Activated effector memory CD4-positive, alpha-beta T cell treated with anti-CD3 and anti-CD28 coated beads, Interleukin-2, amount 50 U/mL, for 16 hours (primary cell): Measurements from ENCODE around the gene DPP6.

Experiments used
- DNase-seq: peaks from one replicate; pipeline ENCODE4 v3.0.0-alpha.2; 2020

Gene DPP6

DNA sequence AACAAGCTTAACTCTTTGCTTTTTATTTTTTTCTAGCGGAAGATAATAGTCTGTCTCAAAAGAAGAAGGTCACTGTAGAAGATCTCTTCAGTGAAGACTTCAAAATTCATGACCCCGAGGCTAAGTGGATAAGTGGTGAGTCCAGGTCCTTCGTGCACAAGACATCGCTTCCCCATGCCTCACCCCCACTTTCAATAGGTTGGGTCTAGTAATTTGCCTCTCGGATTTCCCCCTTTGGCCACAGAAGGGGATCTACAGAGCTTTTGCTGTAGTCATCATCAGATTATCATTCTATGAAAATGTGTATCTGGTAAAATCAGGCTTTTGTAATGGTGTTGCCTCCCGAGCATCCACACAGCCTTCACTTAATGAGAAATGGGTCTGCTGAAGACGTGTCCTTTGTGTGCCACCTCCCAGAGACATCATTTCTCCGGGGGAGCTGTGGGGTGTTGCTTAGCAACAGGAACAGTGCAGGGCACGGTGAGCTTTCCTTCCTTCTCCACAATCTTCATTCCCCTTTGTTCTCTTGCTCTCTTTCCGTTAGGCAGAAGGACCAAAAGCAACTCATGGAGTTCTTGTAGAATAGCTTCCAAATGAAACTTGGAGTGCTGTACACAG, 422.8 kb downstream of the DPP6 start:
- DNase-seq: no peak

DNA sequence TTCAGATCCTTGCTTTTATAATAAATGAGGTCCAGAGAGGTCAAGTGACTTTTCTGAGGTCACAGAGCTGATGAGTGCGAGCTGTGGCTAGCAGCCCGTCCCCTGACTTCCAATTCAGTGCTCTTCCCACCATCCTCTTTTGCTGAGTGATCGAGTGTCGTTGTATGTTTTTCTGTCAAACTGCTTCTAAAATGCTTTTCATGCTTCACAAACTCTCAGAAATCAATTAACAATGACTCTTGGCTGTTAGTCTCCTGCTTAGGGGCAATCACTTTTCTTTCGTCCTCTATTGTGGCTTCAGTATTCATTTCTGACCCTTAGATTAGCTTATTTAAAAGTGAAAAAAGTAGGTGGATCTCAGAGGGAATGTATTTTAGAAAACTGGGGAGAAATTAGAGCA, 423.7 kb downstream of the DPP6 start:
- DNase-seq: no peak

- no peak for DNase-seq
Observed at GRCh38 chr7:154480817-154481216, 428.6 kb downstream of the DPP6 start.

DNA sequence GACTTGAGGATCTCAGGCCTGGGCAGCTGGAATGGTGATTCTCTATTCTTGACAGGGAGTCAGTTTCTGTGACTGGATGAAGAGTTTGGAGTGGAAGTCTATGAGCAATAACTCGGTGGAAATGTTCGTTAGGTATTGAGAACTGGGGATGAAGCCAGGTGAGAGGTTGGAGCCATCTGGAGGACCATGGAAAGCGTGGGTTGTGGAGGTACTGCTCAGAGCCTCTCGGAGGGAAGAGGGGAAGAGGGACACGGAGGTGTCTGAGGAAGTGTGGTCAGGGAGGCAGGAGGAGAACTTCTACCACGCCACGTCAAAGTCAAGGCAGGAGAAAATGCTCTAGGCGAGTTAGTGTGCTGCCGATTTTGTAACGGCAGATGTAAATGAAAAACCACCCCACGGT, 430.7 kb downstream of the DPP6 start:
- DNase-seq: no peak

DNA sequence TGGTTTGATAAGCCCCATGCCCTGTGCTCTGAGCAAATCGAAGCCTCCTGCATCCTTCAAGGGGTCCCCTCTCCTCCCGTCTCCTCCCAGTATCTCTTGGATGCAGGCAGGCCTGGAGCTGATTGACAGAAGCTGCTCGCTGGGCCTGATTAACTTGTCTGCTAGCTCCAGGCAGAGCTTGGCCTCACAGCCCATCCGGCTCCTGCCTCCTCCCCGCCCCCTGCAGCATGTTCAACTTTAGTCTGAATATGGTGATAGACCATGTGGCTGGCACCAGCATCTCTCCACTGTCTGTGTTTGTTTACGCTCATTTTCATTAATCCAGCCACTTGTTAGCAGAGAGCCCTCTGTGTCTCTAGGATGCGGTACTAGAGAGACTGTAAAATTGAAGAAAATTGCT, 432.2 kb downstream of the DPP6 start:
- no peak for DNase-seq

- DNase-seq: no peak
Observed at GRCh38 chr7:154484943-154485342, 432.7 kb downstream of the DPP6 start.

GRCh38 chr7:154489897-154490296, 437.7 kb downstream of the DPP6 start:
- DNase-seq: no peak

GRCh38 chr7:154493594-154493993, 441.4 kb downstream of the DPP6 start:
- DNase-seq: no peak

DNA sequence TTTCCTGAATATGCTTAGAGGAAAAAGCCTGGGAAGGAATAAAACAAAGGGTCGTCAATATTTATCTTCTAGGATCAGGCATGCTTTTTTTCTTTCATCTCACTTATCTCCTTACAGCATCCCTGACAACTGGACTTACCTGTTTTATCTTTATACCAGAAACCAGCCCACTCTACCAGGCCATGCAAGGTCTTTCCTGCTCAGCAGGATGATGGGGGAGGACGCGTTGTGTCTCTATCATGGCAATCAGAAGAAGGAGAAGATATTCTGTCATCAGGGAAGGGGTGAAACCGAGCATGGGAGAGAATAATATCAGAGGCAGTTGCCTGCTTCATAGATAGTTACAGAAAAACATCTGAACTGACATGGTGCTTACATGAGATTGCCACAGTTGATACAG, 445.6 kb downstream of the DPP6 start:
- no peak for DNase-seq

GRCh38 chr7:154503962-154504550, 451.9 kb downstream of the DPP6 start:
- no peak for DNase-seq

- no peak for DNase-seq
Observed at GRCh38 chr7:154504918-154505317, 452.7 kb downstream of the DPP6 start.

- no peak for DNase-seq
Observed at GRCh38 chr7:154505362-154505761, 453.2 kb downstream of the DPP6 start.

DNA sequence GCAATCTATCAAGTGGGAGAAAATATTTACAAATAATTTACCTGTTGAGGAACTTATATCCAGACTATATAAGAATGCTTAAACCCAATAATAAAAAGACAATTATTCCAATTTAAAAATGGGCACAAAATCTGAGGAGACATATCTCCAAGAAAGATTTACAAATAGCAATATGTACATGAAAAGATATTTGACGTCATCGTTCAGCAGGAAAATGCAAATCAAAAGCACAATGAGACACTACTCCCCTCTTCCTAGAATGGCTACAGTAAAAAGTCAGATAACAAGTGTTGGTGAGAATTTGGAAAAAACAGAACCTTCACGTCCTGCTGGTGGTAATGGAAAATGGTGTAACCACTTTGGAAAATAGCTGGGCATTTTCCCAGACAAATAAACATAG, 457.0 kb downstream of the DPP6 start:
- no peak for DNase-seq

- no peak for DNase-seq
Observed at GRCh38 chr7:154512121-154512833, 460.1 kb downstream of the DPP6 start.

- DNase-seq: no peak
Observed at GRCh38 chr7:154517768-154518167, 465.6 kb downstream of the DPP6 start.

- DNase-seq: no peak
Observed at GRCh38 chr7:154519229-154519628, 467.0 kb downstream of the DPP6 start.

- DNase-seq: no peak
Observed at GRCh38 chr7:154530136-154530535, 477.9 kb downstream of the DPP6 start.

GRCh38 chr7:154532771-154533170, 480.6 kb downstream of the DPP6 start:
- DNase-seq: no peak

DNA sequence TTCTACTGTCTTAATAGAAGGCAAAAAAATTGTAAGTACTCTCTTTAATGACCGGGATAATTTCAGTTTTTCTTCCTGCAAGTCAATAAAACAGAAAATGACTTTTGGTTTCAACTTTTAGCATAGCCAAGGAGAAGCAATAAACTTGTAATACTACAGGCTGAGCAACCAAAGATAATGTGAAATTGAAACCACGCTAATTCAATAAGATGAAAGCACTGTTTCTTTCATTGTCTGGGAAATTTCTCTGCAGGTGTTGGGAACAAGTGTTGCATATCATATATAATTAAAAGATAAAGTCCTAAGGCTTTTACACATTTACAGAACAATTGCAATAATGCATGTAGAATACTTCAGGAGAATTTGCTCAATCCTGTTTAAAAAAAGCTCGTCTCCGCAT, 488.4 kb downstream of the DPP6 start:
- no peak for DNase-seq

DNA sequence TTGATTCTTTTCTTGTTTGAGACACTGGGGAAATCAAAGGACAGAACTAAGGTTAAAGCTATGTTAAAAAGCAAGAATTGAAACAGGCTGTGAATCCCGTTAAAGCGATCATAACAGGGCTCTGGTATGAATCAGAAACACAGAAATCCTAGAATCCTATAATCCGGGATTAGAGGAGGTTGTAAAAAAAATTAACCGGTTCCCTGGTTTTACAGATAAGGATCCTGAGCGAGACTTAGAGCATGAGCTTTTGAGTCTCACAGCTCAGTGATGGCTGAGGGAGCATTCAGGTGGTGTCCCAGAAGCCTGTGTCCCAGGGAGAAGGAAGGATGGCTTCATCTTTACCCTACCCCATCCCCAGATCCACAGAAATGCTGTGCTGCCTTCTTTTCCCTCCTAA, 489.4 kb downstream of the DPP6 start:
- DNase-seq: no peak

GRCh38 chr7:154546946-154547587, 494.9 kb downstream of the DPP6 start:
- DNase-seq: no peak

DNA sequence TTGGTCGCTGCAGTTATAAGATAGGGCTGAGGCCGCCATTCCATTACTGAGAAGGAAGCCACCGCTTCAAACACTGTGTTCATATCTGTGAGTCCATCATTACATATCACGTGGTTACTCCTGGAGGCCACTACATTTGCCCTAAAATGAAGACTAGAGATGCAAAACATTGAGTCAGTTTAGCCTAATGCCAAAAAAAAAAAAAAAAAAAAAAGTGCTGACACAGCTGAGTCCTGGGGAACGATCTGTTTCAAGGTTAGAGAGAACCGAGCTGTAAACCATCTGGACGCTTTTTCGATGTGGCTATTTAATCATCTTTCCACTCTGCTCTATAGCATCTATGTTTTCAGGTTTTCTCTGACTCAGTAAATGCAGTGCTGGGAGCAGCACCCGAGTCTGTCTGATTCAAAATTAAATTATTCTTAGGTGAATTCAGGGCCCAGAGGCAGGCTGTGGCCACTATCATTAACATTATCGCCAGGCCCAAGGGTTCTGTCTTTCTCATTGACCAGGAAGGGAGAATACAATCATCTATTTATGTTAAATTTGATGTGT, 501.6 kb downstream of the DPP6 start:
- DNase-seq: no peak

DNA sequence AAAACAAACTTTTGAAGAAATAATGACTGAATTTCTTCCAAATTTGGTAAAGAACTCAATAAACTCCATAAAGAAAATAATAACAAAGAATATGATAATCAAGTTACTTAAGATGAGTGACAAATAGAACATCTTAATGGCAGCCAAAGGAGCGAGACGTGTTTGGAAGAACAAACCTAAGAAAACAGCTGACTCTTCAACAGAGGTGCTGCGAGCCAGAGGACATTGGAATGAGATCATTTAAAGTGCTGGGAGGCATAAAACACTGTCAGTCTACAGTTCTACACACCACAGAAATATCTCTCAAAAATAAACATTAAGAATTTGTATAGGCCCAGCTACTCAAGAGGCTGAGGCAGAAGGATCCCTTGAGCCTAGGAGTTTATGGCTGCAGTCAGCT, 507.3 kb downstream of the DPP6 start:
- DNase-seq: no peak

GRCh38 chr7:154564676-154565075, 512.5 kb downstream of the DPP6 start:
- no peak for DNase-seq
